OCI-LY3 (cell line): Measurements from ENCODE around the gene BACH2.

Experiments used
- H2AFZ ChIP-seq: fragments of 200-600, 300-600 bp; shearing (Covaris generic); 2 replicates; pipeline ENCODE4 v1.6.0; 2014; ENCODE audit warnings: antibody characterized with exemption, low read depth, low read length
- H3K27ac ChIP-seq: fragments of 200-600, 300-600 bp; sonication (generic); 2 replicates; pipeline ENCODE4 v1.5.1; 2014; ENCODE audit warnings: mild to moderate bottlenecking, low read length, moderate library complexity, mixed read lengths
- H3K27me3 ChIP-seq: fragments of 200-600, 300-600 bp; sonication (generic); 2 replicates; pipeline ENCODE4 v1.6.1; 2014; ENCODE audit warnings: low read depth, low read length, mixed read lengths
- H3K36me3 ChIP-seq: fragments of 200-600, 300-600 bp; sonication (generic); replicated peaks from 2 replicates; pipeline ENCODE3; 2014; ENCODE audit warnings: low read depth, low read length, mixed read lengths
- H3K4me1 ChIP-seq: fragments of 300-600, 200-600 bp; sonication (generic); 2 replicates; pipeline ENCODE4 v1.6.1; 2014; ENCODE audit warnings: low read length, mixed read lengths
- H3K4me2 ChIP-seq: fragments of 200-600, 300-600 bp; sonication (generic); 2 replicates; pipeline ENCODE4 v1.6.1; 2014; ENCODE audit warnings: low read length, mixed read lengths
- H3K4me3 ChIP-seq: fragments of 300-600, 200-600 bp; sonication (generic); 2 replicates; pipeline ENCODE4 v1.5.1; 2014; ENCODE audit warnings: antibody characterized with exemption, mild to moderate bottlenecking, low read length, moderate library complexity
- H3K79me2 ChIP-seq: fragments of 300-600, 200-600 bp; shearing (Covaris generic); 2 replicates; pipeline ENCODE4 v1.6.1; 2014; ENCODE audit warnings: mild to moderate bottlenecking, low read length, mixed read lengths
- H3K9ac ChIP-seq: fragments of 300-600, 200-600 bp; shearing (Covaris generic); 2 replicates; pipeline ENCODE4 v1.6.0; 2014; ENCODE audit warnings: mild to moderate bottlenecking, low read length, moderate library complexity
- H3K9me3 ChIP-seq: fragments of 200-600, 300-600 bp; shearing (Covaris generic); 2 replicates; pipeline ENCODE4 v1.6.1; 2014; ENCODE audit warnings: low read length, mixed read lengths; ENCODE audit not compliant: insufficient read depth
- H4K20me1 ChIP-seq: fragments of 200-600, 300-600 bp; sonication (generic); 2 replicates; pipeline ENCODE4 v1.6.1; 2016; ENCODE audit warnings: low read length, mixed read lengths; ENCODE audit not compliant: insufficient read depth
- CTCF ChIP-seq: fragments of 200-600, 300-600 bp; sonication (generic); IDR thresholded peaks from 2 replicates; pipeline ENCODE4 v1.5.1; 2014; ENCODE audit warnings: antibody characterized with exemption, low read length, low read depth
- EZH2phosphoT487 ChIP-seq: fragments of 200-600 bp; shearing (Covaris generic); IDR thresholded peaks from 2 replicates; pipeline ENCODE4 v1.6.1; 2018; ENCODE audit warnings: antibody characterized with exemption, mixed run types, low read depth

The BACH2 gene

GRCh38 chr6:90156861-90157260 lies 139.8 kb downstream of the BACH2 start:
- Histone ChIP-seq H3K36me3 (no peaks in the 10 kb centered on the region), H3K79me2 (no peaks in the 10 kb centered on the region), H2AFZ (no peak overlapping the region), H4K20me1 (no peaks in the 10 kb centered on the region), H3K27me3 (peaks cover 46% of the 10 kb centered on the region), H3K9ac (no peak overlapping the region), H3K27ac (no peak overlapping the region), H3K4me2 (no peak overlapping the region), H3K9me3 (no peaks in the 10 kb centered on the region), H3K4me3 (no peak overlapping the region), H3K4me1 (no peaks in the 10 kb centered on the region)
- TF ChIP-seq CTCF (no peak), EZH2phosphoT487 (no peak)

GRCh38 chr6:90154755-90155470 lies 141.7 kb downstream of the BACH2 start:
- Histone ChIP-seq H2AFZ (no peak overlapping the region), H4K20me1 (no peaks in the 10 kb centered on the region), H3K36me3 (no peaks in the 10 kb centered on the region), H3K4me1 (no peaks in the 10 kb centered on the region), H3K27ac (no peak overlapping the region), H3K4me2 (no peak overlapping the region), H3K4me3 (no peak overlapping the region), H3K9me3 (no peaks in the 10 kb centered on the region), H3K79me2 (no peaks in the 10 kb centered on the region), H3K27me3 (peaks cover 57% of the 10 kb centered on the region), H3K9ac (no peak overlapping the region)
- no peak for TF ChIP-seq CTCF
- TF ChIP-seq EZH2phosphoT487, result no peak

DNA sequence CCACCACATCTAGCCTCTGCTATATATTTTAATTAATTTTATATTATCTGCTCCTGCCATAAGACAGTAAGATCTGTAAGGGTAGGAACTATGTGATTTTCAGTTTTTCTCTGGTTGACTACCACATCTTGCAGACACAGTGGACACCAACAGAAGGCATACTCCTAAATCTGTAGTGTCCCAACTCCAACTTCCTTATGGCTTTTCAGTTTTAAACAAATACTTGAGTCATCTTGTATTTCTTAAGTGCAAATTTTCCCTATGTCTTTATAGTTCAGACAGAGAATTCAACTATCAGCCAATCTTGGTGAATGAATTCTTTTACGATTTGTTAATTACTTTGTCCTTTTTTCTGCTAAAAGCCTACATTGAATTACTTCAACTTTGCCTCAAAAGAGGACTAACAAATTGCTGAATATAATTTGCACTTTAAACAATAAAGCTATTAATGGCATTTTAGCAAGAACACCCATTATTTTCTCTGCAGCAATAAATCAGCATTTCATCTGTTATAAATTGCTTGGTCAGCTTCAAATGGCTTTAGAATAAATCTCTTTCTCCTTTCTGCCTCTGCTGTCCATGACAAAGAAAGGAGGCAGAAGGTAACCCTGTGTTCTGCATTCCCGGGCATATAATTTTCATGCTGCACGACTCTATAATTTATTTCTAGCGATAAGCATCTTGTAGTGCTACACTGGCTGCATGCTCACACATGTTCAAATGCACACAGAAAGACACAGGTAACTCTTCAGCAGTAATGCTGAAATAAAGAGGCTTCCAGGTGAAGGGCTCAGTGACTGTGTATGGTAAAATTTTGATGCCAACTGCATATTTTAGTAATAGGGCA lies 144.8 kb downstream of the BACH2 start:
- H3K79me2 ChIP-seq, result no peaks in the 10 kb centered on the region
- no peaks in the 10 kb centered on the region; the same call in none of the 2 replicates for H4K20me1 ChIP-seq
- H3K27ac ChIP-seq, result no peak overlapping the region
- TF ChIP-seq EZH2phosphoT487 (no peak), CTCF (no peak)
- H3K36me3 ChIP-seq, result no peaks in the 10 kb centered on the region
- H3K27me3 ChIP-seq, result peaks cover 79% of the 10 kb centered on the region
- H3K4me2 ChIP-seq, result no peak overlapping the region
- no peak overlapping the region for H3K4me3 ChIP-seq
- no peak overlapping the region for H3K9ac ChIP-seq
- peaks cover 6% of the 10 kb centered on the region for H3K4me1 ChIP-seq
- no peak overlapping the region for H2AFZ ChIP-seq
- H3K9me3 ChIP-seq, result no peaks in the 10 kb centered on the region

- Histone ChIP-seq H4K20me1 (no peaks in the 10 kb centered on the region; the same call in none of the 2 replicates), H3K79me2 (no peaks in the 10 kb centered on the region), H3K9ac (no peak overlapping the region), H3K4me3 (no peak overlapping the region), H3K36me3 (no peaks in the 10 kb centered on the region), H3K27me3 (peaks cover 83% of the 10 kb centered on the region), H3K27ac (no peak overlapping the region), H2AFZ (no peak overlapping the region), H3K4me1 (peaks cover 31% of the 10 kb centered on the region), H3K9me3 (no peaks in the 10 kb centered on the region), H3K4me2 (no peak overlapping the region)
- TF ChIP-seq EZH2phosphoT487 (no peak), CTCF (no peak)
These were observed 147.4 kb downstream of the BACH2 start for GRCh38 chr6:90149280-90149679.
